ENCODE results near the gene SPTA1.

Gene SPTA1

GRCh38 chr1:158613764-158614163 is 72.8 kb downstream of the SPTA1 start:
- no peak overlapping the region for H3K4me3 ChIP-seq (ENCODE audit: insufficient read length, low read depth)
- no peak for TF ChIP-seq ZNF274 (IDR thresholded peaks at IDR 0.05; ENCODE audit: low read depth, low read length)
- H3K9me3 ChIP-seq (ENCODE audit: insufficient read depth, low read length) = no peaks in the 10 kb centered on the region
- H3K36me3 ChIP-seq (ENCODE audit: insufficient read depth, insufficient read length, low read length) = no peaks in the 10 kb centered on the region
- H3K4me1 ChIP-seq (ENCODE audit: insufficient read depth, insufficient read length) = no peaks in the 10 kb centered on the region
- H3K27me3 ChIP-seq (ENCODE audit: insufficient read depth, insufficient read length) = no peaks in the 10 kb centered on the region
- no peak for DNase-seq (ENCODE audit: low read depth, low spot score)
- no peak overlapping the region for H3K9ac ChIP-seq (ENCODE audit: insufficient read length, low read depth)

GRCh38 chr1:158611916-158612315 is 74.6 kb downstream of the SPTA1 start:
- no peak for DNase-seq (ENCODE audit: low read depth, low spot score)
- no peaks in the 10 kb centered on the region for H3K4me1 ChIP-seq (ENCODE audit: insufficient read depth, insufficient read length)
- no peak overlapping the region for H3K9ac ChIP-seq (ENCODE audit: insufficient read length, low read depth)
- H3K9me3 ChIP-seq (ENCODE audit: insufficient read depth, low read length) = no peaks in the 10 kb centered on the region
- H3K4me3 ChIP-seq (ENCODE audit: insufficient read length, low read depth) = no peak overlapping the region
- H3K27me3 ChIP-seq (ENCODE audit: insufficient read depth, insufficient read length) = no peaks in the 10 kb centered on the region
- TF ChIP-seq ZNF274 (IDR thresholded peaks at IDR 0.05; ENCODE audit: low read depth, low read length) (no peak), YY1 (IDR thresholded peaks at IDR 0.05; ENCODE audit: insufficient read depth, insufficient read length) (no peak), SUZ12 (IDR thresholded peaks at IDR 0.05; ENCODE audit: extremely low read depth, insufficient read depth, insufficient read length) (no peak)
- H3K36me3 ChIP-seq (ENCODE audit: insufficient read depth, insufficient read length, low read length) = no peaks in the 10 kb centered on the region

GRCh38 chr1:158607296-158607695 is 79.2 kb downstream of the SPTA1 start:
- no peak overlapping the region for H3K9ac ChIP-seq (ENCODE audit: insufficient read length, low read depth)
- no peaks in the 10 kb centered on the region for H3K36me3 ChIP-seq (ENCODE audit: insufficient read depth, insufficient read length, low read length)
- H3K4me3 ChIP-seq (ENCODE audit: insufficient read length, low read depth) = no peak overlapping the region
- H3K4me1 ChIP-seq (ENCODE audit: insufficient read depth, insufficient read length) = no peaks in the 10 kb centered on the region
- peak; percentile 25 for DNase-seq (ENCODE audit: low read depth, low spot score)
- no peaks in the 10 kb centered on the region for H3K27me3 ChIP-seq (ENCODE audit: insufficient read depth, insufficient read length)
- TF ChIP-seq YY1 (IDR thresholded peaks at IDR 0.05; ENCODE audit: insufficient read depth, insufficient read length) (no peak), SUZ12 (IDR thresholded peaks at IDR 0.05; ENCODE audit: extremely low read depth, insufficient read depth, insufficient read length) (no peak), ZNF274 (IDR thresholded peaks at IDR 0.05; ENCODE audit: low read depth, low read length) (no peak)
- no peaks in the 10 kb centered on the region for H3K9me3 ChIP-seq (ENCODE audit: insufficient read depth, low read length)

- TF ChIP-seq YY1 (IDR thresholded peaks at IDR 0.05; ENCODE audit: insufficient read depth, insufficient read length) = no peak
- no peak for TF ChIP-seq ZNF274 (IDR thresholded peaks at IDR 0.05; ENCODE audit: low read depth, low read length)
- TF ChIP-seq SUZ12 (IDR thresholded peaks at IDR 0.05; ENCODE audit: extremely low read depth, insufficient read depth, insufficient read length) = no peak
- Histone ChIP-seq H3K27me3 (ENCODE audit: insufficient read depth, insufficient read length) (no peaks in the 10 kb centered on the region), H3K36me3 (ENCODE audit: insufficient read depth, insufficient read length, low read length) (no peaks in the 10 kb centered on the region), H3K9ac (ENCODE audit: insufficient read length, low read depth) (no peak within 1 kb of the TSS), H3K4me1 (ENCODE audit: insufficient read depth, insufficient read length) (no peaks in the 10 kb centered on the region), H3K9me3 (ENCODE audit: insufficient read depth, low read length) (no peaks in the 10 kb centered on the region), H3K4me3 (ENCODE audit: insufficient read length, low read depth) (no peak within 1 kb of the TSS)
- no peak for DNase-seq (ENCODE audit: low read depth, low spot score)
Observed at GRCh38 chr1:158604968-158605367, 81.5 kb downstream of the SPTA1 start, which contains the start of gene OR10Z1. TSS of gene OR10Z1 (plus strand) at chr1:158605268. CDS start at chr1:158606439, 1,171 bp downstream.

- no peak for TF ChIP-seq YY1 (IDR thresholded peaks at IDR 0.05; ENCODE audit: insufficient read depth, insufficient read length)
- TF ChIP-seq ZNF274 (IDR thresholded peaks at IDR 0.05; ENCODE audit: low read depth, low read length) = no peak
- no peak for TF ChIP-seq SUZ12 (IDR thresholded peaks at IDR 0.05; ENCODE audit: extremely low read depth, insufficient read depth, insufficient read length)
- Histone ChIP-seq H3K27me3 (ENCODE audit: insufficient read depth, insufficient read length) (no peaks in the 10 kb centered on the region), H3K9ac (ENCODE audit: insufficient read length, low read depth) (no peak overlapping the region), H3K4me3 (ENCODE audit: insufficient read length, low read depth) (no peak overlapping the region), H3K36me3 (ENCODE audit: insufficient read depth, insufficient read length, low read length) (no peaks in the 10 kb centered on the region), H3K9me3 (ENCODE audit: insufficient read depth, low read length) (no peaks in the 10 kb centered on the region), H3K4me1 (ENCODE audit: insufficient read depth, insufficient read length) (no peaks in the 10 kb centered on the region)
- no peak for DNase-seq (ENCODE audit: low read depth, low spot score)
Observed at GRCh38 chr1:158600735-158601134, 85.8 kb downstream of the SPTA1 start.

- TF ChIP-seq YY1 (IDR thresholded peaks at IDR 0.05; ENCODE audit: insufficient read depth, insufficient read length) (no peak), ZNF274 (IDR thresholded peaks at IDR 0.05; ENCODE audit: low read depth, low read length) (no peak), SUZ12 (IDR thresholded peaks at IDR 0.05; ENCODE audit: extremely low read depth, insufficient read depth, insufficient read length) (no peak)
- H3K4me1 ChIP-seq (ENCODE audit: insufficient read depth, insufficient read length) = no peaks in the 10 kb centered on the region
- no peaks in the 10 kb centered on the region for H3K27me3 ChIP-seq (ENCODE audit: insufficient read depth, insufficient read length)
- no peak for DNase-seq (ENCODE audit: low read depth, low spot score)
- no peaks in the 10 kb centered on the region for H3K36me3 ChIP-seq (ENCODE audit: insufficient read depth, insufficient read length, low read length)
- no peak overlapping the region for H3K4me3 ChIP-seq (ENCODE audit: insufficient read length, low read depth)
- H3K9ac ChIP-seq (ENCODE audit: insufficient read length, low read depth) = no peak overlapping the region
- H3K9me3 ChIP-seq (ENCODE audit: insufficient read depth, low read length) = peaks cover 30% of the 10 kb centered on the region
Observed at GRCh38 chr1:158586942-158587341, 99.6 kb downstream of the SPTA1 start.

GRCh38 chr1:158583962-158584361 is 102.6 kb downstream of the SPTA1 start:
- Histone ChIP-seq H3K36me3 (ENCODE audit: insufficient read depth, insufficient read length, low read length) (no peaks in the 10 kb centered on the region), H3K4me1 (ENCODE audit: insufficient read depth, insufficient read length) (no peaks in the 10 kb centered on the region), H3K4me3 (ENCODE audit: insufficient read length, low read depth) (no peak overlapping the region), H3K9me3 (ENCODE audit: insufficient read depth, low read length) (peaks cover 30% of the 10 kb centered on the region), H3K27me3 (ENCODE audit: insufficient read depth, insufficient read length) (no peaks in the 10 kb centered on the region), H3K9ac (ENCODE audit: insufficient read length, low read depth) (no peak overlapping the region)
- no peak for DNase-seq (ENCODE audit: low read depth, low spot score)
- TF ChIP-seq ZNF274 (IDR thresholded peaks at IDR 0.05; ENCODE audit: low read depth, low read length) (no peak), YY1 (IDR thresholded peaks at IDR 0.05; ENCODE audit: insufficient read depth, insufficient read length) (no peak), SUZ12 (IDR thresholded peaks at IDR 0.05; ENCODE audit: extremely low read depth, insufficient read depth, insufficient read length) (no peak)

GRCh38 chr1:158579733-158580132 is 106.8 kb downstream of the SPTA1 start, which contains the start of gene OR10X1:
TSS of gene OR10X1 (minus strand) at chr1:158579899. CDS start at chr1:158579899, 0 bp downstream.
- DNase-seq (ENCODE audit: low read depth, low spot score) = no peak
- H3K36me3 ChIP-seq (ENCODE audit: insufficient read depth, insufficient read length, low read length) = no peaks in the 10 kb centered on the region
- H3K9me3 ChIP-seq (ENCODE audit: insufficient read depth, low read length) = no peaks in the 10 kb centered on the region
- TF ChIP-seq ZNF274 (IDR thresholded peaks at IDR 0.05; ENCODE audit: low read depth, low read length) (no peak), SUZ12 (IDR thresholded peaks at IDR 0.05; ENCODE audit: extremely low read depth, insufficient read depth, insufficient read length) (no peak), YY1 (IDR thresholded peaks at IDR 0.05; ENCODE audit: insufficient read depth, insufficient read length) (no peak)
- H3K27me3 ChIP-seq (ENCODE audit: insufficient read depth, insufficient read length) = no peaks in the 10 kb centered on the region
- no peaks in the 10 kb centered on the region for H3K4me1 ChIP-seq (ENCODE audit: insufficient read depth, insufficient read length)
- H3K4me3 ChIP-seq (ENCODE audit: insufficient read length, low read depth) = no peak within 1 kb of the TSS
- H3K9ac ChIP-seq (ENCODE audit: insufficient read length, low read depth) = no peak within 1 kb of the TSS
